DMS153 (cell line): Measurements from ENCODE around the gene MAP3K6.

Source experiments
- DNase-seq: peaks from one replicate; lab custom pipeline; 2025; lab: John Stamatoyannopoulos, UW

MAP3K6 gene

GRCh38 chr1:27372808-27373690 is 6.3 kb upstream of the MAP3K6 start:
- DNase-seq = no peak

GRCh38 chr1:27372022-27372807 is 5.5 kb upstream of the MAP3K6 start:
- no peak for DNase-seq

GRCh38 chr1:27368869-27369582 is 2.3 kb upstream of the MAP3K6 start:
- no peak for DNase-seq

- no peak for DNase-seq
Measured at GRCh38 chr1:27367160-27367650, 444 bp upstream of the MAP3K6 start.

GRCh38 chr1:27366113-27366410 is 699 bp downstream of the MAP3K6 start:
- DNase-seq = peak; percentile 75

GRCh38 chr1:27365372-27366112 is 1.2 kb downstream of the MAP3K6 start:
- DNase-seq = peak; percentile 86

- no peak for DNase-seq
Measured at GRCh38 chr1:27364696-27365371, 1.9 kb downstream of the MAP3K6 start.

GRCh38 chr1:27363766-27364695 is 2.7 kb downstream of the MAP3K6 start:
- no peak for DNase-seq

GRCh38 chr1:27361553-27361952 is 5.2 kb downstream of the MAP3K6 start:
- DNase-seq = no peak

- no peak for DNase-seq
Measured at GRCh38 chr1:27361044-27361402, 5.7 kb downstream of the MAP3K6 start.

GRCh38 chr1:27360159-27361043 is 6.4 kb downstream of the MAP3K6 start:
- no peak for DNase-seq

GRCh38 chr1:27359822-27360158 is 7.0 kb downstream of the MAP3K6 start:
- no peak for DNase-seq

- DNase-seq = no peak
Measured at GRCh38 chr1:27358928-27359313, 7.8 kb downstream of the MAP3K6 start.

GRCh38 chr1:27358038-27358927 is 8.5 kb downstream of the MAP3K6 start:
- DNase-seq = no peak

GRCh38 chr1:27357281-27358037 is 9.3 kb downstream of the MAP3K6 start:
- DNase-seq = peak; percentile 65

GRCh38 chr1:27356619-27357280 is 10.0 kb downstream of the MAP3K6 start:
- DNase-seq = no peak

- no peak for DNase-seq
Measured at GRCh38 chr1:27356277-27356618, 10.5 kb downstream of the MAP3K6 start.
